ENCODE data around the gene FIZ1. TPM values are rescaled to one million over a fixed set of nuclear protein-coding genes. Genes with fewer than 3 reads are reported as not detected.

The FIZ1 gene
- total RNA-seq, 1 experiment from 2014 or later: 21.5 TPM

DNA sequence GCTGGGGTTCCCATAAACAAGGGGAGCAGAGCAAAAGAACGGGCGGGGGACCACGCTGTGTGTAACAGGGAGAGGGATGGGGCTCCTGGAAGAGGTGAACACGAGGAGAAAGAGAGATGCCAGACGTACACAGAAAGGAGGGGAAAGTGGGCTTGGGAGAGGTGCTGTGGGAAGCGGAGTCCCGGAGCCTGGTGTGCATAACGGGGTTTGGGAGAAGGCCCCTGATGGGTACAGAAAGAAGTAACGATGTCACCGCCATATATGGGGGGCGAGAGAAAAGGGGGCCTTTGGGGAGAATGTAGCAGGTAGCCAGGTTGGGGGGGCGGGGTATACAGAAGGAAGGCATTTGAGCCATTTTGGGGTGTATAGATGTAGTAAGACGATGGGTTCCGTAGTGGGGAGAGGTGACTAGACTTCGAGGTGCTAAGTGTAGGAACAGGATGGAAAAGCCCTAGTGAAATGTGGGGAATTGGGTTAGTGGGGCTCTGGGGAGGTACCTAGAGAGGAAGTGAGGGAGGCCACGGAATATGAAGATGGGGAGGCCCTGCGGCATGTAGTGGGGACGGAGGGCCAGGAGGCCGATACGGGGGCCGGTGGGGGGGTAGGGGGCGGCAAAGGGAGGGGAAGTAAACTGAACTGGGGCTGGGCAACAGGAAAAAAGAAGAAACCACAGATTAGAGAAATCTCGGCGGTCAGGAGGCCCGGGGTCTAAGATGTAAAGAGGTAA, 42.3 kb upstream of the FIZ1 start:
- H3K27ac ChIP-seq (ENCODE audit: insufficient read length, low read depth, low read length): no peak overlapping the region
- H4K8ac ChIP-seq (replicated peaks; ENCODE audit: insufficient read length, low read depth, low read length): no peak overlapping the region
- no peak overlapping the region for H3K4ac ChIP-seq (ENCODE audit: low read depth, low read length)
- no peak overlapping the region for H2BK120ac ChIP-seq (ENCODE audit: low read depth, low read length, poor library complexity, severe bottlenecking)
- TF ChIP-seq CTCF (conservative IDR thresholded peaks at IDR 0.05): no peak
- no CpG with 5 or more reads among the region's 25 CpGs for whole genome bisulfite sequencing (ENCODE audit: extremely low coverage, insufficient read length, low lambda C conversion rate)
- Mint-ChIP-seq H3K4me1 (peaks cover 17 to 35% of the 10 kb centered on the region in 2 experiments), H3K36me3 (ENCODE audit: insufficient read depth in 1 of 3, low read depth in 3 of 3) (peaks cover 24 to 34% (median 32%) of the 10 kb centered on the region in 3 experiments), H3K4me3 (peak overlapping the region; percentile 97), H3K9me3 (peaks cover 0 to 4% of the 10 kb centered on the region in 2 experiments; a peak in 3 of 5 replicates), H3K27ac (peak overlapping the region; percentile 84 to 95 (median 91)), H3K27me3 (ENCODE audit: low read depth) (peaks cover 3% of the 10 kb centered on the region; the same call in 1 of the 2 replicates)
- H3K79me2 ChIP-seq (ENCODE audit: insufficient read depth, low read length): peaks cover 7% of the 10 kb centered on the region; the same call in 1 of the 2 replicates
- peak overlapping the region; percentile 61 for H3K9ac ChIP-seq (ENCODE audit: extremely low read depth, insufficient read length, low read length)
- no peak overlapping the region for H3K18ac ChIP-seq (ENCODE audit: insufficient read length, low read depth, low read length)
- no peak overlapping the region for H3K23ac ChIP-seq (ENCODE audit: insufficient read length, low read depth, low read length)
- peaks cover 29% of the 10 kb centered on the region for H3K23me2 ChIP-seq (ENCODE audit: insufficient read length, low read depth, low read length, poor library complexity, severe bottlenecking)
- no peak overlapping the region for H2AK5ac ChIP-seq (ENCODE audit: insufficient read length, low read length)
- H2BK12ac ChIP-seq (ENCODE audit: insufficient read length, low read depth, low read length): no peak overlapping the region
- H2BK15ac ChIP-seq (ENCODE audit: low read depth, low read length): no peak overlapping the region
- H3K56ac ChIP-seq (ENCODE audit: insufficient read length, low read depth, low read length): no peak overlapping the region
- H2BK5ac ChIP-seq (ENCODE audit: insufficient read length, low read length): no peak overlapping the region
- H3T11ph ChIP-seq (ENCODE audit: low read length): no peak overlapping the region
- H2BK20ac ChIP-seq (ENCODE audit: low read depth, low read length, poor library complexity, severe bottlenecking): no peak overlapping the region
- H3K79me1 ChIP-seq (ENCODE audit: insufficient read depth, low read depth, low read length, poor library complexity, severe bottlenecking): peaks cover 3% of the 10 kb centered on the region
- peak overlapping the region; percentile 73 for H3K4me2 ChIP-seq (ENCODE audit: insufficient read depth, insufficient read length, low read length)
- no peak overlapping the region for H2AFZ ChIP-seq (ENCODE audit: low read length)
- H4K20me1 ChIP-seq (ENCODE audit: control insufficient read depth, insufficient read depth, insufficient read length): no peaks in the 10 kb centered on the region
- peak overlapping the region; percentile 46; the same call in 1 of the 2 replicates for H3K14ac ChIP-seq (ENCODE audit: insufficient read depth, low read length)
- H4K91ac ChIP-seq (ENCODE audit: insufficient read length, low read depth, low read length): no peak overlapping the region
- no peaks in the 10 kb centered on the region for H3K4me1 ChIP-seq (ENCODE audit: insufficient read depth, low read length)
- no peak for DNase-seq
- no peaks in the 10 kb centered on the region for H3K27me3 ChIP-seq (ENCODE audit: insufficient read depth, low read length)
- no peaks in the 10 kb centered on the region for H3K9me3 ChIP-seq (ENCODE audit: control insufficient read depth, low read depth, low read length)
- no peak overlapping the region for H4K5ac ChIP-seq (ENCODE audit: insufficient read length, low read depth, low read length)
